GM18526 (cell line): Measurements from ENCODE around the gene DCDC2B.
A peak's percentile ranks its signal among the peaks of the same experiment; 100 is the strongest.

Experiments
- POLR2A ChIP-seq: IDR thresholded peaks from 3 replicates; pipeline ENCODE4 v1.6.1; 2011; ENCODE audit not compliant: insufficient read length; ENCODE audit errors: extremely low read depth

The DCDC2B gene

DNA sequence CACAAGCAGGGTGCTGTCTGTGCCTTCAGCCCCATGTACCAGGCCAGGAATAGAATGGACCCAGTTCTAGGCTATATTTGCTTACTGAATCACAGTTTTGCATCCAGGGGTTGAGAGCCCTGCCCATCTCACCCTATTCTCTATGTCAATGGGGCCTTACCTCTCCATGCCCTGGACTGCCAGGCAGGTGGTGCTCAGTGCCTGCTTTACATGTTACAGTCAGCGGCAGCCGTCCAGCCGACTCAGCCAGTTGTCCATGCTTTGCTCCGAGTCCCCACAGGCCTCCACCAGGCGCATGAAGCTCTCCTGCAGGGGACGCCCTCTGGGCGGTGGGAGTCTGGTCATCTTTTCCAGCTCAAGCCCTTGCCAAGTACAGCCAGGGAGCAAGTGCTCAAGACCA lies 25.9 kb downstream of the DCDC2B start:
- TF ChIP-seq POLR2A, result no peak

DNA sequence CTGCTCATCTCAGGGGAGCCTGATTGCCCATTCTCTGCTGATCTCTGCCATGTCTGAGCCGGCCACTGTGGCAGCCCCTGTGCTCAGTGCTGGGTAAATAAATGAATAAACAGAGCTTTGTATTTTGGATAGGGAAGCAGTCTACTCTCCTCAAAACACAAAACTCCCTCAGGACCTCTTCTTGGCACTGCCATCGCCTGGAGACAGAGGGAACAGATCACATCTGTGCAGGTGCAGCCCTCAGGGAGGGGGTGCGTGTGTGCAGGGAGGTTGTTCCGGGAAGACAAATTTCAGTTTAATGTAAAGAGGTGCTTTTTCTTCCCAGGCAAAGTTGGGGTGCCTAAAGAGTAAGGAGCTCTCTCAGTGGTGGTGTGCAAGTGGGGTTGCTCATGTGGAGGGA lies 30.4 kb downstream of the DCDC2B start:
- no peak for TF ChIP-seq POLR2A

DNA sequence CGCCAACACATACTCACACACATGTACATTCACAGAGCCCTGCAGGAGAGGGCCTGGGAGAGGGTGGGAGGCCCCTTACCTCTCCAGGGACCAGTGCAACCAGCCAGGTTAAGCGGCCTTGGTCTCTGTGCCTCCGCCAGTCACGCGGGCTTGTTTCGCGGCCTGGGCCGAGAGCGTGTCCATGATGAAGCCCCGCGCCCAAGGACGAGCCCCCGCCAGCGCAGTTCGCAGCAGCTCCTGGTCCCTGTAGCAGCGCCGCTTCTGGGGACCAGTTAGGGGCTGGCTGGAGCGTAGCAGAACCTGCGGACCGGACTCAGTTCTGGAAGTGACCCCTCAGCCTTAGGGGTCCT lies 30.9 kb downstream of the DCDC2B start:
- TF ChIP-seq POLR2A, result no peak

DNA sequence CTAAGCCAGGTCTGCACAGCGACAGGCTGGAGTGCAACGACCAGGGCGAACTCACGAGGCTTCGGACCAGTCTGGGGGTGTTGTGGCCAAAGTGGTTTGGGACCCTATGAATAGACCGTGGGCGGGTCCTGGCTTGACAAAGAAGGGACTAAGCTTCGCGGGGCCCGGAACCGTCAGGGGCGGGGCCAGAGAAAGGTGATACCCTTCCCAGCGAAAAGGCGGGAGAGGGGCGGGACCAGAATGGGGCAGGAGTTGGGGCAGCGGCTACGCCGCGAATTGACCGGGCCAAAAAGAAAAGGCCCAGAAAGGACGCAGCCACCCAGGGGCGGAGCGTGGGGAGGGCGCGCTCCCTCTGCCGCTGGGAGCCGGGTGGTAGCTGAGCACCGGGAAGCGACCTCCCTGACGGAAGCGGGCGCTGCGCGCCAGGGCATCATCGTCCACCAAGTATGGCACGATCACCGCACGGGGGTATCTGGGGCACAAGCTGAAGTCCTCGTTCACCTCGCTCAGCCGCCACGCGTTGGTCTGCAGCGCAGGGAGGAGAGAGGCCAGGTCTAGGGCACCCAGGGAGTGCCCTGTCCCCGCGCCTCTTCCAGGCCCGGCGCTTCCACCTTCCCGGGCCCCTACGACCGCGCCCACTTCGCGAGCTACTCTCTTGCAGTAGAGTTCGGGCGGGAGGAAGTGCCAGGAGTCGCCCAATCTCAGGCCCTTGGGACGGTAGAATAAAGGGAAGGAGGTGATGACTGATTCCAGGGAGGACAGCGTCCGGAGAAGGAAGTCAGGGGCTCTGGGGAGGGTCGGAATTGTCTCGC lies 31.5 kb downstream of the DCDC2B start:
- peak; percentile 45 for TF ChIP-seq POLR2A

DNA sequence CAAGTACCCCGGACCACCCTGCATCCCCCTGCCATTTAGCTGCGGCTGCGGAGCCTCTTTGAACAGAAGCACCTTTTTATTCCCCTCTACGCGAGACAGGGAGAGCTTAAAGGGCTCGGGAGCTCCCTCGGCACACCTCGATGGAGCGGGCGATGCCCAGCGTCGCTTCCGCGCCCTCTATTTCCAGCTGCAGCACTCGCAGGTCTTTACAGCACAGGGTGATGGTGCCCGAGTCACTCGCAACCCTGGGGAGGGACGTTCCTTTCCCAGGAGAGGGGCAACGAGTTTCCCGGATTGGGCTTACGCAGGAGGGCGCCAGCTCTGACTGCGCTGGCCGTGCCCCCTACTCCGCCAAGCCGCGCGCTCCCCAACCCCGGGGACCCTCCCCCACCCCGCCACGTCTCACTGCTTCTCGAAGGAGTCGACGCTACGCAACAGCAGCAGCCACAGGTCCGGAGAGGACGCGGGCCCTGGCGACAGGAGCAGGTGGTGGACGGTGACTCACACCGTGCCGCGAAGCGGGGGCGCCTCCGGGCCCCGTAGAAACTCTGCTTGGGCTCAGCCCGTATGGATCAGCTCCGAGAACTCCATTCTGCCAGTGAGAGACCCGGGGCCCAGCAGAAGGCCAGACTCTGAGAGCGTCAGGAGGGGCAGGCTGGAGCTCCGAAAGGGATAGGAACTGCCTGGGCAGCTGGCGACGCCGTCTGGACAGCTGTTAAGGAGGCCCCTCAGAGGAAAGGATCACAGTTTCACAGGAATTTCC lies 32.3 kb downstream of the DCDC2B start:
- peak; percentile 37 for TF ChIP-seq POLR2A

DNA sequence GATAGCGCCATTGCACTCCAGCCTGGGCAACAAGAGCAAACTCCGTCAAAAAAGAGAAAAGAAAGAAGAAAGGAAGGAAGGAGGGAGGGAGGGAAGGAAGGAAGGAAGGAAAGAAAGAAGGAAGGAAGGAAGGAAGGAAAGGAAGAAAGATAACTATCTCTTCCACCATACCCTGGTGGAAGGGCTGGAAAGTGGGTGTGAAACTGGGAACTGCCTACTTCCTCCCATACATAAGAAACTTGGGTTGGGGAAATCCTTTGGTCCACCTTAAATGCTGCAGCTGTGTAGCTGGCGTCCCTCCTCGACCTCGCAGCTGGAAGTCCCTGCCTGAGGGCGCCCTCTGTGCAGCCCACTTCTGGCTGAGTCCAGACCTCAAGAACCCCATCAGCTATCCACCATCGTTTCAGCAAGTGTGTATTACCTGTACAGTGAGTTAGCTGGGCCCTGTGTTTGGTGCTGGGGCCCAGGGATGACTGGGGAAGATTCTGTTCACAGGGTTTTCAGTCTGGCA lies 33.5 kb downstream of the DCDC2B start:
- TF ChIP-seq POLR2A, result no peak

DNA sequence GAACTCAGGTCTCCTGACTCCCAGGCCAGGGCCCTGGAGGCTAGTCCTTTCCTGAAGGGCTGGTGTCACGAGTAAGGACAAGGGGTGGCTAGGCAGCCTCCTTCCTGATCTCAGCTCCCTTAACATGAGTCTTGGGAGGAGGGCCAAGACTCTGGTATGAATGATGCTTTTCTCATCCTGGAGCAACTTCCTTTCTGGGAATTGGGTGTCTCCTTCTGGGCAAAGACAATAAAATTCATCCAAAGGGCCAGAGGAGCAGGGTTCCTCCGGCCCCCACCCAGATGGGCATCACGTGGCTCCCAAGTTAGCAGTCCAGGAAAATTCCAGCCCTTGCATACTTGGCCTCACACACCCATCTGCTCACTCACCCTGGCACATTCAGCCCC lies 38.0 kb downstream of the DCDC2B start, which contains the start of gene FAM167B:
FAM167B (plus strand) TSS at position 335 of the 386 bp plus-strand sequence. CDS start 200 bp downstream, outside the sequence.
- no peak for TF ChIP-seq POLR2A

DNA sequence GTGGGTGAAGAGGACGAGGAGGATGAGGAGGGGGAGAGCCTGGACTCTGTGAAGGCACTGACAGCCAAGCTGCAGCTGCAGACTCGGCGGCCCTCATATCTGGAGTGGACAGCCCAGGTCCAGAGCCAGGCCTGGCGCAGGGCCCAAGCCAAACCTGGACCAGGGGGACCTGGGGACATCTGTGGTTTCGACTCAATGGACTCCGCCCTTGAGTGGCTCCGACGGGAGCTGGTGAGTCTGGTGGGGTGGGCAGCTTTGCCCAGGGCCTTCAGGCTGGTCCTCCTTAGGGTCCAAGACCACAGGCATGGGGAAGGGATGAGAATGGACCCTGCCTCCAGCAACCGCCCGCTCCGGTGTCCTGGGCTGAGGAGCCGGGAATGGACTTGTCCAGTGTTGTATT lies 38.6 kb downstream of the DCDC2B start:
- no peak for TF ChIP-seq POLR2A

DNA sequence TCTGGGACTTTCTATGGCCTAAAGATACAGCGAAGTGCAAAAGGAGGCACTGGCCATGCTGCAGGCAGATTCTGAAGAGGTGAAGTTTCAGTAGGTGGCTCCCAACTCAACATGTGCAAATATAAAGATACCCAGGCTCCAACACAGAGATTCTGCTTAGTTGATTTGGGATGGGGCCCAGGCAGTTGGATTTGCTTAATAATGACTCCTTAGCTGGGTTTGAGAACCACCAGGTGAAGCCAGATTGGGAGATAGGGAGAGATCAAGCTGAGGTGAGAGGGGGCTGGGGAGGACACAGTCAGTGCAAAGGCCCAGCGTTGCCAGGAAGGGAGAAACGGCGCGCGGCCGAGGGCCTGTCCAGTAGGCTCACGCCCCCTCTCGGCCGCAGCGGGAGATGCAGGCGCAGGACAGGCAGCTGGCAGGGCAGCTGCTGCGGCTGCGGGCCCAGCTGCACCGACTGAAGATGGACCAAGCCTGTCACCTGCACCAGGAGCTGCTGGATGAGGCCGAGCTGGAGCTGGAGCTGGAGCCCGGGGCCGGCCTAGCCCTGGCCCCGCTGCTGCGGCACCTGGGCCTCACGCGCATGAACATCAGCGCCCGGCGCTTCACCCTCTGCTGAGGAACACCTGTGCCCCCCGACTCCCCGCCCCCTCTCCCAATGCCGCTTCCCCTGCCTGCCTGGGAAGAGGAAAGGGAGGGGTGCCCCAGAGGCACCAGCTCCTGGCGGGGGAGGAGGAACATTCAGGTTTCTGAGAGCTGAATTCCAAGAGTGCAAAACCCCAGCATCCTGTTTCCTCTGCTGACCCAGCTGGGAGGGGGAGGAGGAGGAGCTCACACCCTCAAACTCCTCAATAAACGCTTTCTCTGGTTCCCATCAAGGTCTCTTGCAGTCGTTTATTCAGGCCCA lies 39.3 kb downstream of the DCDC2B start:
- TF ChIP-seq POLR2A, result peak; percentile 23

DNA sequence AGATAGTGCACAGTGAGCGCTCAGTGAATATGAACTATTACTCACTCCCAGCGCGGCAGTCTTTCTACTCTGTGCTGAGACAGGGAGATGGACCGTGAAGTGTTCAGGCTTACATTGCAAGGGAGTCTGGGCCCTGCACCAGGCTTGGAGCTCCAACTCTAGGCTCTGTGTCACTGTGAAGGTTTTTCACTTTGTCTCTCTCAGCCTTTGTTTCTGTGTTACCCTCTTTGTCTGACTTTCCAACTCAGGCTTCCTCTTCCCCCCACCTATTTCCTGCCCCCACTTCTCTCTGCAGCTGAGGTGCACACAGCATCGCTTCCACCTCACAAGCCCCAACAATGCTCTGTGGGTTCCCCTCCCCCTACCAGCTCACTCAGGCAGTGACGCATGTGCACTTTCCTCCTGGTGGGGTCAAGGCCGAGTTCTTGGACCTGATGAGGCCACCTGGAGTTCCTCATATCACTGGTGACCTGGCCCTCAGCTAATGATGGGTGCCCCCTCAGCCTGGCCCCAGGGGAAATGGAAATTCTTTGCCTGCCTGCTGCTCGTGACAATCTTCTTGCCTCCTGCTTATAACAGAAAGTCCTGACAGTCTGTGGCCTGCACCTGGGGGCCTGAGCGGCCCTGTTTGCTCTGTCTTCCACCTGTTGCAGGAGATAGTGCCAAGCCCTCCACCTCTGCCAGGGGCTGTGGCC lies 41.1 kb downstream of the DCDC2B start:
- peak; percentile 53 for TF ChIP-seq POLR2A

DNA sequence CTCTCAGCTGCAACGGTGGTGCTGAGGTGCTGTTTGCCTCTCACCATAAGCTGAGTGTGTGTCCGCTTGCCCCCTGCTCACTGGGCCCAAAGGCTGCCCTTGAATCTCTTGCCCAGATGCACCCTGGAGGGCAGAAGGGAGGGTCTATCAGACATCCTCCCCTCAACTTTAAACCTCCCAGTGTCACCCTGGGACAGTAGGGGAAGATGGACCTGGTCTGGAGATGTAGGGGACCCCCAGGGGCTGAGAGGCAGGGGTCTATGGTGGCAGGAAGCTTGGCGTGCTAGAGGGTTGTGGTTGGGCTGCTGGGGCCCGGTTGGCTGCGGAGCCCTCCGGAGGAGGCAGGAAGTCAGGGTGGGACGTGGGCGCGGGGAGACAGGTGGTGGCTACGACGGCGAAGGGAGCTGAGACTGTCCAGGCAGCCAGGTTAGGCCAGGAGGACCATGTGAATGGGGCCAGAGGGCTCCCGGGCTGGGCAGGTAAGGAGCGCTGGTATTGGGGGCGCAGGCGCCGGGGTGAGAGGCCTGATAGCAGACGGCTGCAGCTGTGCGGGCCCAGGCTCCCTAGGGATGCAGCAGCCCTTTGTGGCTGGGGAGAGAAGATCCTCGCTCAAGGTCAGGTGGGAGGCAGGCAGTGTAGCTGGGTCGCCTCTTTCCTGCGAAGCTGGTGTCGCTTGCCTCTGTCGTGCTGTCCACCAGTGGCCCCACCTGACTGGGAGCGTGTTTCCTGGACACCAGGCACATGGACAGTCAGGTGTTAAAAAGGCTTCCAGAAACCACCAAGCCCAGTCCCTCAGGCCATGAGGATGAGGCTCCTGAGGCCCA lies 42.2 kb downstream of the DCDC2B start, which contains the start of gene LCK:
LCK (plus strand) TSS at position 373 of the 824 bp plus-strand sequence. CDS start 23,065 bp downstream, outside the sequence.
- TF ChIP-seq POLR2A, result peak; percentile 78

DNA sequence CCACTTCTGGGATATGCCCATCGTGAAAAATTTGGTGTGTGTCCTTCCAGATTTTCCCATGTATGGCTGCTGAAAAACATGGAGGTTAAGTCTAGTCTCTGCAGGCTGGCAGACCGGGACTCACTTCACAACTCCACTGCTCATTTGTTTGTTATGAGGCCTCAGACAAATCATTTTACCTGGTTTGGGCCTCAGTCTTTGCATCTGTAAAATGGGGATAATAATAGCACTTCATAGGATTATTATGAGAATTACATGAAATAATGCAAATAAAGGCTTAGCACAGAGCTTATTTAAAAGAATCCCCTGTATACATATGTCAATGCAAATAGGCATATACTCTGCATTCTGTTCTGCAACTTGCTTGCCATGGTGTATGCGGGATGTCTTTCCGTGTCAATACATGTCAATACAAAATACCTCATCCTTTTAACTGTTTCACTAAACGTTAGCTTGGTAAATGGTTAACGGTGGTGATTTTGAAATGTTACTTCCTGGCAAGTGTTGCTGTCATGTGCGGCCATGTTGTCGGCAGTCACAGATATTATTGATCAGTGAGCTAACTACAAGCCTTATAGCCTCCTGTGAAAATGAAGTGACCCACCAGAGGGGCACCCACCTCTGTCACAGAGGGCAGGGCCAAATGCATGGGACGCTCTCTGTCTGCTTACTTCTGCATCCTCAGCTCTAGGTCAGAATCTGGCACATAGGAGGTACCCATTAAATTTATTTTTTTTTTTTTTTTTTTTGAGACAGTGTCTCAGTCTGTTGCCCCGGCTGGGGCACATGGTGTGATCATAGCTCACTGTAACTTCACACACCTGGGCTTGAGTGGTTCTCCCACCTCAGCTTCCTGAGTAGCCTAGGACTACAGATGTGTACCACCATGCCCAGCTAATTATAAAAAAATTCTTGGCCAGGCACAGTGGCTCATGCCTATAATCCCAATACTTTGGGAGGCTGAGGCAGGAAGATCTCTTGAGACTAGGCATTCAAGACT lies 46.5 kb downstream of the DCDC2B start:
- peak; percentile 17 for TF ChIP-seq POLR2A
